Effector CD4-positive, alpha-beta T cell (primary cell): ENCODE results near the gene PAIP1.
"Not testable (repeated sequence)": the region's sequence is repeated elsewhere in the genome, so short reads cannot be mapped to it uniquely, and the experiment has no call there.

Source experiments
- DNase-seq: peaks from one replicate; pipeline ENCODE4 v3.0.0-alpha.2; 2020
- total RNA-seq: gene quantifications from one replicate; lab custom pipeline; 2026; lab: John Stamatoyannopoulos, UW

The PAIP1 gene
- total RNA-seq: 45.2 reads per million, percentile 66 among the genes with 10 or more reads in this experiment

- peak; percentile 76 for DNase-seq
Observed at GRCh38 chr5:43556857-43557542, at the start of gene PAIP1. Gene PAIP1 (minus strand): TSS chr5:43557077. CDS start chr5:43556846, 231 bp downstream.

- no peak for DNase-seq
Observed at GRCh38 chr5:43606351-43606750, 49.5 kb upstream of the PAIP1 start.

GRCh38 chr5:43604699-43605098 lies 47.8 kb upstream of the PAIP1 start:
- DNase-seq: no peak

- DNase-seq: peak; percentile 59
Observed at GRCh38 chr5:43603344-43604217, 46.7 kb upstream of the PAIP1 start.

- peak; percentile 78 for DNase-seq
Observed at GRCh38 chr5:43602461-43603343, 45.8 kb upstream of the PAIP1 start, which contains the start of gene NNT. Gene NNT (plus strand): TSS chr5:43603180. CDS start chr5:43609196, 6,016 bp downstream.

GRCh38 chr5:43601454-43602260 lies 44.8 kb upstream of the PAIP1 start:
- no peak for DNase-seq

GRCh38 chr5:43598927-43599326 lies 42.0 kb upstream of the PAIP1 start:
- not testable (repeated sequence) for DNase-seq

- DNase-seq: no peak
Observed at GRCh38 chr5:43592363-43592762, 35.5 kb upstream of the PAIP1 start.

- no peak for DNase-seq
Observed at GRCh38 chr5:43590700-43591099, 33.8 kb upstream of the PAIP1 start.

GRCh38 chr5:43589310-43589709 lies 32.4 kb upstream of the PAIP1 start:
- no peak for DNase-seq

- no peak for DNase-seq
Observed at GRCh38 chr5:43588842-43589241, 32.0 kb upstream of the PAIP1 start.

GRCh38 chr5:43584166-43584699 lies 27.4 kb upstream of the PAIP1 start:
- no peak for DNase-seq

GRCh38 chr5:43583724-43584123 lies 26.8 kb upstream of the PAIP1 start:
- DNase-seq: no peak

GRCh38 chr5:43582082-43583005 lies 25.5 kb upstream of the PAIP1 start:
- DNase-seq: no peak

GRCh38 chr5:43581398-43581797 lies 24.5 kb upstream of the PAIP1 start:
- no peak for DNase-seq

- not testable (repeated sequence) for DNase-seq
Observed at GRCh38 chr5:43580402-43581210, 23.7 kb upstream of the PAIP1 start.

- no peak for DNase-seq
Observed at GRCh38 chr5:43573058-43573457, 16.2 kb upstream of the PAIP1 start.

- DNase-seq: no peak
Observed at GRCh38 chr5:43572357-43572756, 15.5 kb upstream of the PAIP1 start.

GRCh38 chr5:43571237-43571636 lies 14.4 kb upstream of the PAIP1 start:
- no peak for DNase-seq
